NCI-H1694 treated with DMSO at 0.1 percent for 48 hours (cell line): ENCODE measurements around the gene SHROOM3.

Source experiments
- DNase-seq: peaks from one replicate; lab custom pipeline; 2025; lab: John Stamatoyannopoulos, UW

The SHROOM3 gene

GRCh38 chr4:76781698-76782595, 346.9 kb downstream of the SHROOM3 start:
- no peak for DNase-seq

- no peak for DNase-seq
These were observed 347.8 kb downstream of the SHROOM3 start for GRCh38 chr4:76782837-76783236.

- no peak for DNase-seq
These were observed 348.8 kb downstream of the SHROOM3 start for GRCh38 chr4:76783836-76784235.

DNA sequence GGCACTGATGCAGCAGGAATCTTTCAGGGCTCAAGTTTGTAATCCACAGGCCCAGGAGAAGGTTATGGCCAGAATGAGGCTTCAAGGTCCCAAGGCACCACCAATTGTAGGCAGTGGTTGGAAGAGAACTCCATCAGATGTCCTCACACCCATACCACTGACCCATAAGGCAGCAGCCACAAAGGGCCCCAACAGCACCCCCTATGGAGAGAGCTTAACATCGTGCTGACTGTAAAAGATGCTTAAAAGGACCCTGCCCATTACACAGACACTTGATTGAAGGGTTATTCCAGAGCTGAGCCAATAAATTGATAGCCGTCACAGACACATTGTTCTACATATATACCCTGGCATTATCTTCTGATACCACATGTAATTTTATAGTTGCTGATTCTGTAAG, 349.2 kb downstream of the SHROOM3 start:
- no peak for DNase-seq

GRCh38 chr4:76787898-76788297, 352.9 kb downstream of the SHROOM3 start:
- no peak for DNase-seq

DNA sequence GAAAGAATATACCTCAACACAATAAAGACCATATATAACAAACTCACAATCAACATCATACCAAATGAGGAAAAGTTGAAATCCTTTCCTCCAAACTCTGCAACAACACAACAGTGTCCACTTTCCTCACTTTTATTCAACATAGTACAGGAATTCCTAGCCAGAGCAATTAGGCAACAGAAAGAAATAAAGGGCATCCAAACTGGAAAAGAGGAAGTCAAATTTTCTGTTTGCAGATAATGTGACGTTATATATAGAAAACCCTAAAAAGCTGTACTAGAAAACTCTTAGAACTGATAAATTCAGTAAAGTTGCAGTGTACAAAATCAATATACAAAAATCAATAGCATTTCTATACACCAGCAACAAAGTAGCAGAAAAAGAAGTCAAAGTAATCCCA, 355.3 kb downstream of the SHROOM3 start:
- no peak for DNase-seq

DNA sequence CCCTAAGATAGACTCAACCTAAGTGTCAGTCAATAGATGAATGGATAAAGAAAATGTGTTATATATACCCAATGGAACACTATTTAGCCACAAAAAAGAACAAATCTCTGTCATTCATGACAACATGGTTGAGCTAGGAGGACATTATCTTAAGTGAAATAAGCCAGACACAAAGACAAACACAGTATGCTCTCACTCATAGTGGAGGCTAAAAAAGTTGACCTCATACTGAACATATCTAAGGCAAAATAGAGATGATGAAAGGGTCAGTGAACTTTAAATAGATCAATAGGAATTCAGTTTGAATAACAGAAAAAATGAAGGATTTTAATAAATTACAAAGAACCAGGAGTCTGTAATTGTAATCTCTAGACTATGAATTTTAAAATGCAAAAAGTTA, 356.4 kb downstream of the SHROOM3 start:
- DNase-seq, result no peak

DNA sequence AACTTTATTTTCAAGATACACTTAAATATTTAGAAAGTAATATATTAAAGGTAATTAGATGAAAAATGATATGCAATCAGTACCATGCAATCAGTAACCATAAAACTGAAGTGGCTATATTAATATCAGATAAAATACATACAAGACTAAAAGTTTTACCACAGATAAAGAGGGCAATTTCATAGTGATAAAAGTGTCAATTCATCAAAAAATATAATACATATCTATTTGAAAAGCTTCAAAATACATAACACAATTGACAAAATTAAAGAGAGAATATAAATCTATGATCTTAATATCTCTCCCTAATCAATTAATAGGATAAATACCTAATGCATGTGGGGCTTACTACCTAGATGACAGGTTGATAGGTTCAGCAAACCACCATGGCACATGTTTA, 357.4 kb downstream of the SHROOM3 start:
- no peak for DNase-seq

DNA sequence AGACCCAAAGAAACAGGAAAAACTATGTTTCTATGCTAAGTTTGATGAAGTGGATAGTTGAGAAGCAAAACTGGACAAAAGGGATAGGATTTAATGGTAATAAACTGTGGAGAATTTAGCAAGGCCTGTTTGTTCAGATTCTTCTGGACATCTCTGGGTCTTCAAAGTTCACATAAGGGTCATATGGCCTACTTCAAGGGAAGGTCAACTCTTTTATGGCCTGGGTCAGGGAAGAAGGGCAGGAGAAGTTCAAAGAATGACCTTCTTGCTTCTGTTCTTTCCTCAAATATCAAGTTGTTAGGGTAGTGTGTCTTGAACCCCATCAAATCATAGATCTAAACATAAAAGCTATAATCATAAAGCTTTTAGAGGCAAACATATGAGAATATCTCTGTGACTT, 360.2 kb downstream of the SHROOM3 start:
- DNase-seq, result no peak

- no peak for DNase-seq
These were observed 364.1 kb downstream of the SHROOM3 start for GRCh38 chr4:76799140-76799539.

DNA sequence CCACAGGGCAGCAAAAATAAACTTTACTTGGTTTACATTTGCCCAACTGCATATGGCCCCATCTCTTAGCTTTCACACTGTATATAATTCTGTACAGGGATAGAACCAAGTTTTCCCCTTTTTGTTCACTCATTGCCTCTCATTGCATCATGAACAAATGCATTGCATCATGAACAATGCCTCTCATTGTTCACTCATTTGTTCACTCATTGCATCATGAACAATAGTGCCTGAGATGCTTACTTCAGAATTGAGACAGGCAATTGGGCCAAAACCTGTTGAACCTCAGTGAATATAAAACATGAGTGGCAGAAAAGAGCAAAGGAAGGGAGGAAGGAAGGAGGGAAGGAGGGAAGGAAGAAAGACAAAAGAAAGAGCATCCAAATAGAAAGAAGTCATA, 364.7 kb downstream of the SHROOM3 start:
- no peak for DNase-seq

- DNase-seq, result no peak
These were observed 365.9 kb downstream of the SHROOM3 start for GRCh38 chr4:76800902-76801301.

- DNase-seq, result no peak
These were observed 366.7 kb downstream of the SHROOM3 start for GRCh38 chr4:76801621-76802235.

- DNase-seq, result no peak
These were observed 367.4 kb downstream of the SHROOM3 start for GRCh38 chr4:76802236-76803021.

- DNase-seq, result no peak
These were observed 368.5 kb downstream of the SHROOM3 start for GRCh38 chr4:76803522-76803921.

GRCh38 chr4:76804096-76804495, 369.1 kb downstream of the SHROOM3 start:
- DNase-seq, result no peak

GRCh38 chr4:76806346-76806745, 371.3 kb downstream of the SHROOM3 start:
- DNase-seq, result no peak

DNA sequence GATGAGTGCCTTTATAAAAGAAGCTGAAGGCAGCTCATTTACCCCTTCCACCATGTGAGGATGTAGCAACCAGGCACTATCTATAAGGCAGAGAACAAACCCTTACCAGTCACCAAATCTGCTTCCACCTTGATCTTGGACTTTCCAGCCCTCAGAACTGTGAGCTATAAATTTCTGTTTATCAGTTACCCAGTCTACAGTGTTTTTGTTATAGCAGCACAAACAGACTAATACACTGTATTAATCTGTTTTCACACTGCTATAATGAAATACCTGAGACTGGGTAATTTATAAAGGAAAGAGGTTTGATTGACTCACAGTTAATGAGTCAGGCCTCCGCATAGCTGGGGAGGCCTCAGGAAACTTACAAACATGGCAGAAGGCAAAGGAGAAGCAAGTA, 371.7 kb downstream of the SHROOM3 start:
- DNase-seq, result no peak

- DNase-seq, result no peak
These were observed 374.7 kb downstream of the SHROOM3 start for GRCh38 chr4:76809594-76810305.

- DNase-seq, result no peak
These were observed 376.8 kb downstream of the SHROOM3 start for GRCh38 chr4:76811604-76812412.

DNA sequence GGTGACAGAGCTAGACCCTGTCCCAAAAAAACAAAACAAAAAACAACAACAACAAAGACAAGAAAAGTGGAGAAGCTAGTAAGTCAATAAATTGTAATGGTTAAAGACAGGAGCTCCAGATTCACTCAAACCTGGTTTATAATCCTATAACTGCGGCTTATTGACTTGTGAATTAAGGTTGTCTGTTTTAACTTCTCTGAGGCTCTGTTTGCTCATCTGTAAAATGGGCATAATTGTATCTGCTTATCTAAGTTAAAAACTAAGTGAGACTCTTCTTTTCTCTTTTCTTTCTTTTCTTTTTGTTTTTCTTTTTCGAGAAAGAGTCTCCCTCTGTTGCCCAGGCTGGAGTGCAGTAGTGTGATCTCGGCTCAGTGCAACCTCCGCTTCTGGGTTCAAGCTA, 378.0 kb downstream of the SHROOM3 start:
- no peak for DNase-seq
